Activated T-cell treated with anti-CD3 and anti-CD28 coated beads, Interleukin-2, amount 50 U/mL, for 48 hours (primary cell): ENCODE results near the gene MVB12B.
"Not testable (repeated sequence)": the region's sequence is repeated elsewhere in the genome, so short reads cannot be mapped to it uniquely, and the experiment has no call there.

Experiments
- DNase-seq, 2 experiments: peaks; one replicate each; pipeline ENCODE4 v3.0.0-alpha.2; 2020

MVB12B gene

DNA sequence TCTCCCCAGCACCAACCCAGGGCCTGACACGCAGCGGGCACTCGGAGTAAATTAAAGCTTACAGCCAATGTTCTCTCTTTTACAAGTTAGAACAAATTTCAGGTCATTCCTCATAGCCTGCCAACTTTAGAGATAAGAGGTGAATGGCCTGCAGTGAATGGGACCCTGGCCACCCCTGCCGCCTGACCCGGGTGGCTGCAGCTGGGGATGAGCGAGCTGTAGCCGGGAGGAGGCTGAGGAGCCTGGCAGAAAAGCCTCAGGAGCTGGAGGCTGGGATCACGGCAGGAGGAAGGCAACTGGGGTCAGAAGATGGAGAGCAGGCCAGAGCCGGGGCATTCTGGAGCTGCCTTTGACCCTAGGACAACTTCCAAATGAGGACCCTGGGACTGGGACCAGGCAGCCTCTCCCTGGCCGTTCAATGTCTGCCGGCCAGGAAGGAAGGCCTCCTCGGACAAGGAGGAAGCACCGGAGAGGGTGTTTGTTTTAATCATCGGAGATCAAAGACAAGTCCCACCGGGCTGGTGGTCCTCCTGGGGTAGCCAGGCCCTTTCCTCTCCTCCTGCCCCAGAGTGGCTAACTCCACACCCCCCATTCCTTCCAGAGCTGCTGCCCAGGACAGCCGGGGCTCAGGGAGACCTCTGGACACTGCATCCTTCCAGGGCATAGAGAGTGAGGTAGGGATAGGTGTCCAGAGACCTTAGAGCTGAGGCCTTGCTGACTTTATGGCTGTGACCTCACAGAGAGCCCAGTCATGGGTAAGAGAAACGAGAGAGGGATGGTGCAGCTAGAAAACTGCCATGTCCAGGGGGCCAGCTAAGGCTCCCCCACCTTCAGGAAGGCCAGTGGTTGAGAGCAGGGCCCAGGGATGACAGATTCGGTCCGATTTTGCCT, 199.8 kb downstream of the MVB12B start:
- DNase-seq: no peak

DNA sequence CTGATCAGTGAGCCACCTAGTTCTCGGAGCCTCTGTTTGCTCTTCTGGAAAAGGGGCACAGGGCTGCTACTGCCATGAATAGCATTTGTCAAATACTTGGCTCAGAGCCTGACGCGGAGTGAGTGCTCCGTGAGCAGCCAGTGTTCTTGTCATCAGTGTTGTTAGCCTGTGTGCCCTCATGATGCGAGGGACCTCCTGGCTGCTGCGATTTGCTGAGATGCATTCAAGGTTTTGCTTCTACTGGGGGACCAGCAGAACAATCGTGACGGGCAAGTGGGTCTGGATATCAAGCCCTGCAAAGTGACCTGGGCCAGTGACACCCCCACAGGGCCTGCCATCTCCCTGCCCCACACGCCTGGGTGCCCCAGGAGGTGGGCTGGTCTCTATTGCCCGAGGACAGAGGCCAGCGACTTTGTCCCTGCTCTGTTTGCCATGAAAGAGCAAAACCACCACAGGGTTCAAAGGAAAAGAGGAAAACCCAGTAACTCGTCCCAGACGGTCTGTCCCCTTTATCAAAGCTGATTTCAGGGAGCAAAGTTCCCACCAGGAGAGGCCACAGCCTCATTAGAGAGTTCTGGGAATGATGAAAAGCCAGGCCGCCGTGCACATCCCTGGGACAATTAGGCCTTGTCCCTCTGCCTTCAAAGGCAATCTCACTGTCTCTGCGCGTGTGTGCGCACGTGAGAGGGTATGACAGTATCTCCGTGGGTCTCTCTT, 200.6 kb downstream of the MVB12B start:
- no peak for DNase-seq

DNA sequence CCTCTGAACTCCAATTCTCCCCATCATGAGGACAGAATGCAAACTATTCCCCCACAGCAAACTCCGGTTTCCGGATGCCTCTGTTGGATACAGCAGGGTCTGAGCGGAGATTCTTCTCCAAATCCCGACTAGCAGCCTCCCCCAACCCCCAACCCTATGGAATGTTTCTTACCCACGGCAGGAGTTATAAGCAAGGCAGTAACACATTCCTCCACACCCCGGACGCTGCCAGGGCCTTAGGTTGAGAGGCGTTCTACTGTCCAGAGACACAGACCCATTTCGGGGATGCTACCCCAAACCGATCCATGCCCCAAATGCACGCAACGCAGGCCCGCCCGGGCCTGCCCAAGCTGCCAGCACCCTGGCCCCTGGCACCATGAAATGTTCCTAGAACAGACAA, 201.5 kb downstream of the MVB12B start:
- DNase-seq: no peak

DNA sequence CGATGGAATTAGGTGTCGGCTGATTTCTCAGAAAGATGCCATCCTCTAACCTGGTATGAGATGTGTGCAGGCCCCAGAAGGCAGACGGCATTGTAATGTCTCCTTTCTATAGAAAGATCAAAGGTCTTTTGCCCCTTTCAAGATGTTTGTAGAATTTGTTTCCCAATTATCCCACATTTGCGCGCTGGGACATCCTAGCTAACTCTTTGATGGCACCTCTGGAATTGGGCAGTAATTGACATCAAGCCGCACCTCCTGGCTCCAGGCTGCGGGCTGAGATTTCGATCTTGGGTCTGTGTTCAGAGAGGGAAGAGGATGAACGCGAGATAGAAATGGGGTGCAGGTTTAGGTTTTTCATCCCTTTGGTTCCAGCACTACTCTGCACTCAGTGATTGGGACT, 202.3 kb downstream of the MVB12B start:
- no peak for DNase-seq

DNA sequence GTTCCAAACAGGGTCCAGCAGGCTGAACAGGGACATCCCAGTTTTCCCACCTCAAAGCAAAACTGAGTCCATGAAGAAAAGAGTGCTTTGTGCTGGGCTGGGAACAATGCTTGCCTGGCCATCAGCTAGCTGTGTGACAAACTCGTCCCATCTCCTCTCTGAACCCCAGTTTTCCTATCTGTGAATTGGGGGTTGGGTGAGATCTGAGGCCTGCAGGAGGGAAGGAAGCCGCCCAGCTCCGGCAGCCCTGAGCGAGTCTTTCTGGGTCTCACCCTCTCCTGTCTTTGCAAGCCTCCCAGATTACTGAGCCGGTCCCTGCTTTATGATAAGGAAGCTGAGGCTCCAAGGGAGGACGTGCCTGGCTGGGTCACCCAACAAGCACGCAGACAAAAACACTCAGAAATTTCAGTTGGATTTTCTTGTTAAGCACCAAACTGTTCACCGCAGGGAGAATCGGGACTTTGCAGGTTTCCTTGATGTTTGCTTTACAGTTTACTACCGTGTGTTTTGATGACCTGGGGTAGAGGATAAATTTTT, 204.5 kb downstream of the MVB12B start:
- DNase-seq: no peak

DNA sequence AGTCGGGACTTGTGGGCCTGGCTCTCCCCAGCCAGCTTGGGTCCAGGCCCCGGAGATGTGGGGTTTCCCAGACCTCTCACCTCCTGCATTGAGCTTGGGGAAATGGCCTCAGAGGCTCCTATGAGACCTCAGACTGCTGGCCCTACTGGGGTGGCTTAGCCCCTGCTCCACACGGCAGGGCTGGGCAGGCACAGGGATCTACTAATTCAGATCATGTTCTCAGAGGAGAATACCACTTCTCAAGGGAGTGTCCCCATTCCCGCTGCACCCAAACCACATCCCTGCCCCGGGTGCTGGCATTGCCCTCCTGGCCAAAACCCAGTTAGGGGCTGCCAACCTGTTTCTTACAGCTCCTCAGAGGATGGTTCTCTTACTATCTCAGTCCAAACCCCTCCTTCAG, 205.0 kb downstream of the MVB12B start:
- no peak for DNase-seq

DNA sequence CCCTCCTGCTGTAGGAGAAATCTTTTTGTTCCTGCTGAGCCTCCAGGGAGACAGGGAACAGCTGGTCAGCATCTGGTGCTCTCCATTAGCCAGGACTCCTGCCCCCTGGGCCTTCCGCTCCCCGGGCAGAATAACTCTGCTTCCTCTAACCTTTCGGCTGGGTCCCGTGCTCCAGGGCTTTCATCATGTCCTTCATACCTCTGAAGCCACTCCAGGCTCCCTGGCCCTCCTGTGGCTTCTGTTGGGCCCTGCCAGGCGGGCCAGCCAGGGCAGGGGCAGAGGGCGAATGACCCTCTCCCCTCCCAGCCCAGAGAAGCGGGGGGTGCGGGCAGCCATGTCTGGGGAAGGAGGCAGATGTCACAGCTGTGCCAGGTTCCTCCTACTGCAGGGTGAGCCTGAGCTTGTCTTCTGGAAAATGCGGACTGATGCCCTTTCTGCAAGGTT, 205.4 kb downstream of the MVB12B start:
- no peak for DNase-seq

DNA sequence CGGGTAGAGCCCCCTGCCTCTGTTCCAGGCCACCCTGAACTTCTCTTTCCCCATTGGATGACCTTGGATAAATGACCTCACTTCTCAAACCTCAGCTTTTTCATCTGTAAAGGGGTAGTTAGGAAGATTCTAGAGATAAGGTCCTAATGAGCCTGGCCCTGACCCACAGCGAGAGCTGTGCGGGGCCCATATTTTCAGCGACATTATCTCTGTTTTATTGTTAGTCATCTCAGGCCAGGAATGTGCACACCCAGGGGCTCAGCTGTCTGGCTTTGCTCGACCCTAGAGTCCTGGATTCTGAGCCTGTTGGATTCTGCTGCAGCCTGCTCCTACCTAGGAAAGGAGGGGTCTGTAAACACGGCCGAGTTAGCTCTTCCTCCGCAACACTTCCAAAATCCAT, 205.9 kb downstream of the MVB12B start:
- DNase-seq: no peak

DNA sequence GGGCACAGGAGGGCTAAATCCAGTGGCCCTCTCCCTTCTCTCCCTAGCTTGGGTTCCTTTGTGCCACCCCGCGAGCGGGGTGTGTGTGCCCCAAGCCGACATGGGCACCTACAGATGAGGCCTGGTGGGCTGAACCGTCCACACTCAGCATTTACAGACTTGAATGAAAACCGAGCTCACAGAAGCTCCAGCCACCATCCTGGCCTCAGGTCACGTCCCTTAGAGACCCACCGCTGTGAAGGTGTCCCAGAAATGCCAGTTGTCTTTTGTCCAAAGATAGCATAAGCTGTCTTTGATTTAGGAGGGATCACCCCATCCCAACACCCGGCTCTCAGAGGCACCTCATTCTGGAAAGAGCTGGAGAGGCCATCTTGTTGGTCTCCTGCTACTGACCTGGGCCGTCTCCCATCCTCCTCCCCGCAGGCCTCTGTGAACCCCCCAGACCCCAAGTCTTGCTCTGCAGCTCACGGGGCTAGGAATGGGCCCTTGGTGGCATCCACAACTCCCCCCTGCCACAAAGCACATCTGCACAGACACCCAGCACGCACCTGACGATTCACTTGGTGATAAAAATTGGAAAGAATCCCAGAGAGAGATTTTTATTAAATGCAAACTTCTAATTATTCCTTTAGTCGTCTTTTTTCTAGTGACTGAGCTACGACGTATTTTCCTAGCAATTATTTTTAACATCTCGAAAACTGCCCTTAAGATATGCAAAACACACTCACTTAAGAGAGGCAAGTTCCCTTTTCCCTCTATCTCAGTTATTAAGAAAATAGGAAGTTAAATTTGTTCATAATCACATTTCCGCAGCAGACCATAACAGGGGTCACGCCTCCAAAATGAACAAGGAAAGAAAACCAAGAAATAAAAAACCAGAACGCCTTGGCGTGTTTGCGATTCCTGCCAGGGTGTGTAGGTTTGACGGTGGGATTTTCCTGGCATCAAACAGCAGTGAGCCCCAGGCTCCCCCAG, 206.6 kb downstream of the MVB12B start:
- DNase-seq: no peak

DNA sequence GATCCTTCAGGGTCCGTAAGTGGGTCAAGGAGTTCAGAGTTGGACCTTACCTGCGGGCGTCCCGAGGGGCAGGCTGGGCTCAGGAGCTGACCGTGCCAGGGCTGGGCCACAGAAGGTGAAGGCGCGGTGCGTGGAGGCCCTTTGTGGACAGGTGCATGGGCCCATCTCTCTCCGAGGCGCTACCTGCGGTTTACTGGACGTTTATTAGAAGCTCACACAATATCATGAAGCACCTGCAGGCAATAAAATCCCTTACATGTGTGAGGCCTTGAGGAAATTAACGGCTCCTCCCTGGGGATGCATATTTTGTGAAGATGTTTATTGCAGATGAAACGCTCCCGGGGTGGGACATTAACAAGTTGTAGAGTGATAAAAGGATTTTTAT, 207.3 kb downstream of the MVB12B start:
- DNase-seq: no peak

DNA sequence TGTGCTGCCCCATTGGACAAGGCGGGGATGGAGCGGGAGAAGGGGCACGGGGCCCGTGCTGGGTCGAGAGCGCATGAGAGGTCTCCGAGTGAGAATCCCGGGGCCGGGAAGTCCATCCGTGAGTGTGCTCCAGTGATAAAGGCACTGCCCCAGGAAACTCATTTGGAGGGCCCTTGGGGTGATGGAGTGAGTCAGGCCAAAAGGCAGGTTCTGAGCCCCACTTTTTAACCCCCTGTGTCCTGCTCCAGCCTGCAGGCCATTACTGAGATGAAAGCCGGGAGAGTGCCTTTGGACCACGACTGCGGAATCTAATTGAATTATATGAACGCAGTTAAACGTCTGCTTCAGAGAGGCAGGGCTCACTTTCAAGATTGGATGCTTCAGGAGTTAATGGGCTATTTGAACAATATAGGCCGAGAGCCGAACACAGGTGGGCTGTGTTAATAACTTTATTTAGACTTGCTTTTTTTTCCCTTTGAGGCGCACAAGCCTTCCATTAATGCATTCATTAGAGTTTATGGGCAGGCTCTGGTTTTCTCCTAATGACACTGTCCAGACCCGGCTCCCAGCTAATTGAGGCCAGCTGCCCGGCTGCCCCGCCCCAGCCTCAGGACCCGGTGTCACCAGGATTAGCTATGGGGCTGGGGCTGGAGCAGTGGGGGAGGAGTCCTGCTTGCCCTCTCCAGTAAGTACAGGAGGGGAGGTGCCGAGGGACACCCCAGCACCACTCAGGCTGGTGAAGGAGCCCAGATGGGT, 208.0 kb downstream of the MVB12B start:
- DNase-seq: no peak

DNA sequence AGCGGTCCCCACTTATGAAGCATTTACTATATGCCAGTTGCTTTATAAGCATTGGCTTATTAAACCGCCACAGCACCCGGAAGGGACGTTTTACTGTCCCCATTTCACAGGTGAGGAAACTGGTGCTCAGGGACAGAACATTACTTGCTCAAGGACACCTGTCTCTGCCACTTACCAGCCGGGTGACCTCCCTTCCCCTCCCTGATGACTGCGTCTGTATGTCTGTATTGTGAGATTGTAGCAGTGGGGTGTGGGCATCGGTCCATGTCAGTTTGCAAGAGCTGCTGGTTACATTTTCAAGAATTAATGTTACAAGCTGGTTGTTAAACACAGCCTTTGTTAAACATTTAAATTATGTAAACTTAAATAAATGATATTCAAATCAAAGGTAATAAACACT, 209.5 kb downstream of the MVB12B start:
- DNase-seq: no peak

DNA sequence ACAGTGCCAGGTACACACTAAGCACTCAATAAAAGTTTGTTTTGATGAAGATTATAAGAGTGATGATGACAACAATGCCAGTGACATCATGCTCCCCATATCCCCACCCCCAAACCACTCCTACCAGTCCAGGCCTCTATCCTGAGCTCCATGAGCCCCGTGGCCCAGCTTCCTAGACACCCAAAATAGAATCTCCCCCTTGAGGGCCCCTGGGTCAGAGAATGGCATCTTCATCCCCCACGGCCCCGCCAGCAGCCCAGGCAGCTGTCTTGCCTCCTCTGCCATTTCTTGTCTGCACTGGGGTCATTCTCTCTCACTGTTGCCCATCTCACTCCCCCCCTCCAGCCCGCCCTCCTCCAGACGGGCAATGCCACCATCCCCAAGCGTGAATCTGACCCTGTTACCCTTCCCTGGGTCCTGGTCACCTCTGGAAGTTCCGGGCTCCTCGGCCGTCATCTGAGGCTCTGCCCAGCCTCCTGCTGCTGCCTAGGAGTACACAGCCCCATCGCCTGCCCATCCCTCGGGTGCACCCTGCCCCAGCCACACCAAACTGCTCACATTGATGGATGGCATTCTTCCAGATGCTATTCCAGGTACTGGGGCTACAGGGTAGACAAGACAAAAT, 210.3 kb downstream of the MVB12B start:
- DNase-seq: no peak

DNA sequence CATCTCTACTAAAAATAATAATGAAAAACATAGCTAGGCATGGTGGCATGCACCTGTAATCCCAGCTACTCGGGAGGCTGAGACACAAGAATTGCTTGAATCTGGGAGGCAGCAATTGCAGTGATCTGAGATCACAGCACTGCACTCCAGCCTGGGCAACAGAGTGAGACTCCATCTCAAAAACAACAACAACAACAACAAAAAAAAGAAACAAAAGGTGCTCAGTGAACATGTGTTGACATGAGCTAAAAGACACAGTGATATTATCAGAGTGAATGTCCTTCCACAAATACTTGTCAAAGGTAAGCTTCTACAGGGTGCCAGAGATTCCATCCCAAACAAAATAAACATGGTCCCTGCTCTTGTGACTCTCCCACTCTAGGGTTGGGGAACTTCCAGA, 211.9 kb downstream of the MVB12B start:
- DNase-seq: no peak

DNA sequence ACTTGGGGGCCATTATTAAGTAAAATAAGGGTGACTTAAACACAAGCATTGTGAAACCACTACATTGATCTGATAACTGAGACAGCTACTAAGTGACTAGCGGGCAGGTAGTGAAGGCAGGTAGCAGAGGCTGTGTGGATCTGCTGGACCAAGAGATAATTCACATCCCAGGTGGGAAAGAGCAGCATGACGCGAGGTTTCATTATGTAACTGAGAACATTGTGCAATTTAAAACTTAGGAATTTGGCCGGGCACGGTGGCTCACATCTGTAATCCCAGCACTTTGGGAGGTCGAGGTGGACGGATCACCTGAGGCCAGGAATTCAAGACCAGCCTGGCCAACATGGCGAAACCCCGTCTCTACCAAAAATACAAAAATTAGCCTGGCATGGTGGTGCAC, 213.8 kb downstream of the MVB12B start:
- not testable (repeated sequence) for DNase-seq

DNA sequence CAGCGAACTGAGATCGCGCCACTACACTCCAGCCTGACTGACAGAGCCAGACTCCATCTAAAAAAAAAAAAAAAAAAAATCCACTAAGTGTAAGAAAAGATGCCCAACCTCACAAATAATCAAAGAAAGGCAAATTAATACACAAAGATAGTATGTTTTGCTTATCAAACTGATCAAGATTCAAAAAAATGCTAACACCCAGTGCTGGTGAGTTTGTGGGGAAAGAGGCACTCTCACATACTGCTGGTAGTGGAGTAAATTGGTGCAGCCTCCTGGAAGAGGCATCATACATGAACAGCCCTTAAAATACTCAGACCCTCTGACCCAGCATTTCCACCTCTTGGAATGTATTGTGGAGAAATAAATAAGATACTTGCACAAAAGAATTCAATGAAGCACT, 216.9 kb downstream of the MVB12B start:
- DNase-seq: no peak

DNA sequence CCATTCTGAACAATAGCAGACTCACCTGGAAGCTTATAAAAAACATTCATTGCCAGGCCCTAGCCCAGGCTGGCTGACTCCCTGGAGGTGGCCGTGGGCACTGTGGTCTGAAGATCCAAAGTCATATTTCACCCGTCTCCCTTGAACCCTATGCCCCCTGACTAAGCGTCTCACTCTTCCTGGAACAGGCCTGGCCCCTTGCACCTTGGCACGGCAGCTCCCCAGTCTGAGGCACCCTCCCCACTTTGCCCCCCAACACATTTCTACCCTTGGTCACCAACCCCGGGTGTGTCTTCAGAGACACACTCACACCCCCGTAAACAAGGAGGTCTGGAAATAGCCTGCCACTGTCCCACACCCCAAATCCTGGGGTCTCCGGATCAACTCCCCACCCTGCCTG, 218.5 kb downstream of the MVB12B start:
- no peak for DNase-seq

DNA sequence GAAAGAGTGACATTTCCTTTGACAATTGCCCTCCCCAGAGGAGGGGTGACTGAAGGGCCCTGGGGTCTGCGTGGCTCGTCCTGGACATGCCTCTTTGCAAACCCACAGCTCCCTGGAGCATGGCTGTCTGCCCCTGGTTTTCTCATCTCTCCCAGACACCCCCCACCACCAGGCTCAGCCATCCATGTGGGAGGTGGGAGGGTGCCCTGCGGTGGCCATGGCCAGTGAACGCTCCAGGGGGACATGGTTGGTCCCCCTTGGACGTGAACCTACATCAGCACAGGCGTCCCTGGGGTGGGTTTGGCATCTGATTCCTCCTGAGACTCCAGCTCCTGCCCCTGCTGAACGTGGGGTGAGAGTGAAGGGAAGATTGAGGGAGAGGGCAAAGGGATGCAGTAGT, 219.4 kb downstream of the MVB12B start:
- DNase-seq: no peak

DNA sequence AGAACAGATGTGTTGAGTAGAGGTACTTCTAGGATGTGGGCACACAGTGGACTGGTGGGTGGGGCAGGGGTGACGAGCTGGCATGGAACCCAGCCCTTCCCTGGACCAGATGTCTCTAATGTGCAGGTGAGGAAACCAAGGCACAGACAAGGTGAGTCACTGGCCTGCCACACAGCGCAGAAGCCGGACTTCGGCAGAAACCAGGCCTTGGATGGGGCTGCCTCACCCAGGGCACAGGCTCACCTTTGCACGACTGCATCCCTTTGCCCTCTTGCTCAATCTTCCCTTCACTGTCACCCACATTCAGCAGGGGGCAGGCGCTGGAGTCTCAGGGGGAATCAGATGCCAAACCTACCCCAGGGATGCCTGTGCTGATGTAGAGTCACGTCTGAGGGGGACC, 221.7 kb downstream of the MVB12B start:
- DNase-seq: no peak

DNA sequence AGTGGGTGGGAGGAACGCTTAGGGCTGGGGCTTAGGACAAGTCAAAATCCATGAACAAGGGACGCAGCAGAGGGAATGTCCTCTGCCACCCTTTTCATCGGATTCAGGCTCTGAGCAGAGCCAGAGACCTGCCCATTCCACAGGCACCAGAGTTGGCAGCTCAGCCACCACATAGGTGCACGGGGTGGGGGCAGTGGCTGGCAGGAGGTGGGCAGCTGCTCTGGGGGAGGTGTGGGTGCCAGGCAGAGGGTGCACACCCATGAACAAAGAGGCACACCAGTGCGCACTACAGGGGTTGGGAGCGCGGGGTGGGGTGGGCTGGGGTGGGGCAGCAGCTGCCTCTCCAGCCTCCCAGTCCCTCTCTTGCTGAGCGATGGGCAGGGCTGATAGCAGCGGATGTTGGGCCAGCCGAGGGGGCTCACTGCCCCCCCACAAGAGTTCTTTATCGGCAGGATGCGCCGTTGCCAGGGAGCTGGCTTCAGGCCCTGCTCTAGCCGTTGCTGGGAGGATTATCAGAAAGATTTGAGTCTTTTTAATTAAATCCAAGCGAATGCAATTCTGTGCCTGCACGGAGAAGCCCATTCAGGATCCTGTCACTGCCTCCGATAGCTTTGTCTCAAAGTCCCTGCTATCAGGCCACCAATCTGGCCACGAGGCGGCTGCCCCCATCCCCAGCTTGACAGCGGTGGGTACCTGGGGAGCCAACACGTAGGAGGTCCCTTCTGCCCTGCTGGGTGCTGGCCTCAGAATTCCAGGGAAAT, 222.8 kb downstream of the MVB12B start:
- no peak for DNase-seq

DNA sequence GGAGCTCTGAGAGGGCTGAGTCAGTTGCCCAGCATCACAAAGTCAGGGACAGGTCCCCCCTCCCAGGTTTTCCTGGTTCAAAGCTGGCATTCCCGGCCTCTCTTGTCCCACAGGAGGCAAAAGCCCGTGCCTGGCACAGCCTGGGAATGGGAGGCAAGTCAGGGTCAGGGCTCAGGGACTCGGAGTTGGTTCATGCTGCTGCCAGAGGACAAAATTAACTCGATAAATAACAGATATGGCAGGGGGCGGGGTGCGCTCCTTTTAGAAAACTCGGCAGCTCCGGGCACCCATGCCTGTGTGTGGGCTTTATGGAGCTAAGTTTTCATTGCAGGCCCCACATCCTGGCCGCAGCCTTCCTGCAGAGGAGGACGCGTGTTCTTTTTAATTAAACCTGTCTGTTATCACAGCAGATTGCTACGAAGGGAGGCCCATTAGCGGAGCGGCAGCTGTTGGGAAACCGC, 224.3 kb downstream of the MVB12B start:
- no peak for DNase-seq
